ENCODE results near the gene KIF5A. TPM values are rescaled to one million over a fixed set of nuclear protein-coding genes. Genes with fewer than 3 reads are reported as not detected.

KIF5A gene
- total and polyA plus RNA-seq, 2 of the 13 experiments (the other 11 are each of a cell fraction or from before 2014, with no cell fraction given), result 1.6 to 11.9 TPM

DNA sequence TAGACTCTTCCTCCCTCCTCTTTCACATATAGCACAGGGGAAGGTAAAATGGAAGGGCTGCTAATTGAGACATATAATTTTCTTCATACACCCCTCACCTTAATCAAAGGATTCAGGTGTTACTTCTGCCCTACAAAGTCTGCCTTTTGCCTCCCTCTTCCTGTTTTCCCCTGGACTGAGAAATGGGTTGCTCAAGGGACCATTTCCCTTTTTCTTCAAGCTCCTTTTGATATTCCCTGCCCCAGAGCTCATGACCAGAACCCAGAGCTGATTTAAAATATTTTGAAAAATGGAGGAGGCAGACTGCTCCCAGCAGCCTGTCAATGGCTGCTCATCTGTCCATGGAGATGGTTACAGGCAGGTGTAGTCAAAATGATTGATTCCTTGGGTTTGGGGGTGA lies 34.8 kb downstream of the KIF5A start:
- Histone ChIP-seq H4K20me1 (ENCODE audit: insufficient read depth, low read length) (no peaks in the 10 kb centered on the region), H3K4me2 (ENCODE audit: low read depth, low read length) (no peak overlapping the region), H3K4me1 (ENCODE audit: insufficient read depth, low read length) (peaks cover 29% of the 10 kb centered on the region), H3K27me3 (ENCODE audit: control insufficient read depth in 1 of 2, insufficient read depth in 2 of 2, low read length in 2 of 2) (no peaks in the 10 kb centered on the region), H3K79me2 (ENCODE audit: insufficient read depth, low read length) (no peaks in the 10 kb centered on the region), H3K9me3 (ENCODE audit: low read length) (no peaks in the 10 kb centered on the region), H3K4me3 (replicated peaks in 1 of 3; ENCODE audit: insufficient read depth in 1 of 3, low read depth in 2 of 3, low read length in 3 of 3) (no peak overlapping the region), H3K9ac (ENCODE audit: insufficient read depth, low read depth, low read length) (no peak overlapping the region), H3K27ac (ENCODE audit: extremely low read length, insufficient read depth, low read length) (no peak overlapping the region), H3K36me3 (replicated peaks in 1 of 2; ENCODE audit: control insufficient read depth in 1 of 2, insufficient read depth in 2 of 2, low read length in 2 of 2) (peaks cover 3 to 25% of the 10 kb centered on the region in 2 experiments), H2AFZ (ENCODE audit: low read length) (no peak overlapping the region)
- ChIA-PET POLR2A (interaction anchor here (2.6 kb wide), 1 partner anchor 36 kb away, joined by 8 read pairs; no protein-coding TSS in a partner anchor), CTCF (ENCODE audit: low intra/inter-chr PET ratio, low total read pairs) (interaction anchor here (3.8 kb wide), 1 partner anchor 36 kb away, joined by 53 read pairs; no protein-coding TSS in a partner anchor)
- TF ChIP-seq ZNF34 (CRISPR knock-in tag; IDR thresholded peaks at IDR 0.05; ENCODE audit: borderline replicate concordance) (no peak), SP4 (CRISPR knock-in tag; IDR thresholded peaks at IDR 0.05) (no peak), MAF1 (CRISPR knock-in tag; IDR thresholded peaks at IDR 0.05; ENCODE audit: borderline replicate concordance) (no peak), HES4 (CRISPR knock-in tag; IDR thresholded peaks at IDR 0.05; ENCODE audit: borderline replicate concordance) (no peak), TAF1 (CRISPR knock-in tag; IDR thresholded peaks at IDR 0.05) (no peak), IRX3 (CRISPR knock-in tag; IDR thresholded peaks at IDR 0.05; ENCODE audit: borderline replicate concordance, low read depth) (no peak), IKZF4 (CRISPR knock-in tag; IDR thresholded peaks at IDR 0.05; ENCODE audit: borderline replicate concordance, low read depth, not compliant biosample characterization) (no peak), POLR2A (IDR thresholded peaks at IDR 0.05; ENCODE audit: insufficient read depth in 1 of 2, low read depth in 2 of 2, low read length in 2 of 2) (no peak), CHD4 (IDR thresholded peaks at IDR 0.05; ENCODE audit: borderline replicate concordance, low read length) (no peak), FOXM1 (CRISPR knock-in tag; IDR thresholded peaks at IDR 0.05) (no peak), MED8 (CRISPR knock-in tag; IDR thresholded peaks at IDR 0.05; ENCODE audit: insufficient replicate concordance) (no peak), ELF4 (CRISPR knock-in tag; IDR thresholded peaks at IDR 0.05; ENCODE audit: borderline replicate concordance) (no peak), ARID2 (CRISPR knock-in tag; IDR thresholded peaks at IDR 0.05; ENCODE audit: borderline replicate concordance) (no peak)
- BruUV-seq (replicated peaks), result no TSS peak
- intact Hi-C loops (cut with micrococcal nuclease; ENCODE audit: unreplicated experiment) (loop anchor here (5.0 kb wide), 1 partner anchor 153 kb away; the partner anchor contains the start of gene AGAP2), in situ Hi-C loops (cut with HindIII; ENCODE audit: extremely low pct_ligation_motif_present, low pct_unique_long_range_greater_than_20kb) (loop anchor here (5.0 kb wide), 1 partner anchor 38 kb away; no protein-coding TSS in a partner anchor)
- no peak for ATAC-seq
- FAIRE-seq, result no peak
- no peak for DNase-seq (ENCODE audit: low spot score)
